Mesothelial cell of epicardium (in vitro differentiated cells): Measurements from ENCODE around the gene PDE8A. TPM values are rescaled to one million over a fixed set of nuclear protein-coding genes. Genes with fewer than 3 reads are reported as not detected.
A peak's percentile ranks its signal among the peaks of the same experiment; 100 is the strongest.
"Not testable (repeated sequence)": the region's sequence is repeated elsewhere in the genome, so short reads cannot be mapped to it uniquely, and the experiment has no call there.

Experiments
- DNase-seq, 2 experiments: peaks; one replicate each; pipeline ENCODE4 v3.0.0; 2021; ENCODE audit warnings: low spot score in 2 of 2; ENCODE audit not compliant: unreplicated experiment in 2 of 2
- H3K27ac Mint-ChIP-seq: 2 replicates; pipeline ENCODE4 v1.8.0; 2021; ENCODE audit warnings: mixed read lengths
- H3K27me3 Mint-ChIP-seq: 2 replicates; pipeline ENCODE4 v1.8.0; 2021; ENCODE audit warnings: low read depth, mixed read lengths
- H3K36me3 Mint-ChIP-seq: 2 replicates; pipeline ENCODE4 v1.8.0; 2021; ENCODE audit warnings: mixed read lengths
- H3K4me1 Mint-ChIP-seq: 2 replicates; pipeline ENCODE4 v1.8.0; 2021; ENCODE audit warnings: mixed read lengths
- H3K4me3 Mint-ChIP-seq: 2 replicates; pipeline ENCODE4 v1.8.0; 2021; ENCODE audit warnings: mild to moderate bottlenecking, moderate library complexity, mixed read lengths
- H3K9me3 Mint-ChIP-seq: 2 replicates; pipeline ENCODE4 v1.8.0; 2021; ENCODE audit warnings: mixed read lengths
- total RNA-seq: library from RNA; stranded (reverse); gene quantifications from 3 replicates; pipeline ENCODE4 v1.2.1, GENCODE V29; 2021
- TF ChIP-seq, protein P1 (sequence below): fragments of 200-600 bp; sonication (generic); IDR thresholded peaks from one replicate; pipeline ENCODE4 v1.5.0; 2021; ENCODE audit warnings: antibody characterized with exemption; ENCODE audit not compliant: unreplicated experiment

Gene PDE8A
- total RNA-seq, 1 donor from 2014 or later: 36.7 TPM

DNA sequence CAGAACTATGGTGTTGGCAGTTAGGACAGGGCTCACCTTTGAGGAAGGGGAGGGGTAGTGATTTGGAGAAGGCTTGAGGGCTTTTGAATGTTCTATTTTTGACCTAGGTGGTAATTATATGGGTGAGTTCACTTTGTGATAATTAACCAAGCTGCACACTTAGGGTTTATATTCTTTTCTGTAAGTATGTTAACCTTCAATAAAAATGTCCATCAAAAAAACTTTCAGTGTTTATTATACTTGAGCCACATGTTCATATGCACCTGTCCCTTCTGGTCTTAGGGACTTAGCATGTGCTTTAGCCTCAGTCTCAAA lies 28.4 kb downstream of the PDE8A start:
- no peaks in the 10 kb centered on the region for H3K27me3 Mint-ChIP-seq
- H3K4me1 Mint-ChIP-seq: peaks cover 29% of the 10 kb centered on the region
- no peak overlapping the region for H3K4me3 Mint-ChIP-seq
- no peak for DNase-seq
- no peaks in the 10 kb centered on the region for H3K36me3 Mint-ChIP-seq
- no peaks in the 10 kb centered on the region for H3K9me3 Mint-ChIP-seq
- TF ChIP-seq, protein P1, sequence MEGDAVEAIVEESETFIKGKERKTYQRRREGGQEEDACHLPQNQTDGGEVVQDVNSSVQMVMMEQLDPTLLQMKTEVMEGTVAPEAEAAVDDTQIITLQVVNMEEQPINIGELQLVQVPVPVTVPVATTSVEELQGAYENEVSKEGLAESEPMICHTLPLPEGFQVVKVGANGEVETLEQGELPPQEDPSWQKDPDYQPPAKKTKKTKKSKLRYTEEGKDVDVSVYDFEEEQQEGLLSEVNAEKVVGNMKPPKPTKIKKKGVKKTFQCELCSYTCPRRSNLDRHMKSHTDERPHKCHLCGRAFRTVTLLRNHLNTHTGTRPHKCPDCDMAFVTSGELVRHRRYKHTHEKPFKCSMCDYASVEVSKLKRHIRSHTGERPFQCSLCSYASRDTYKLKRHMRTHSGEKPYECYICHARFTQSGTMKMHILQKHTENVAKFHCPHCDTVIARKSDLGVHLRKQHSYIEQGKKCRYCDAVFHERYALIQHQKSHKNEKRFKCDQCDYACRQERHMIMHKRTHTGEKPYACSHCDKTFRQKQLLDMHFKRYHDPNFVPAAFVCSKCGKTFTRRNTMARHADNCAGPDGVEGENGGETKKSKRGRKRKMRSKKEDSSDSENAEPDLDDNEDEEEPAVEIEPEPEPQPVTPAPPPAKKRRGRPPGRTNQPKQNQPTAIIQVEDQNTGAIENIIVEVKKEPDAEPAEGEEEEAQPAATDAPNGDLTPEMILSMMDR: no peak
- H3K27ac Mint-ChIP-seq: no peak overlapping the region

DNA sequence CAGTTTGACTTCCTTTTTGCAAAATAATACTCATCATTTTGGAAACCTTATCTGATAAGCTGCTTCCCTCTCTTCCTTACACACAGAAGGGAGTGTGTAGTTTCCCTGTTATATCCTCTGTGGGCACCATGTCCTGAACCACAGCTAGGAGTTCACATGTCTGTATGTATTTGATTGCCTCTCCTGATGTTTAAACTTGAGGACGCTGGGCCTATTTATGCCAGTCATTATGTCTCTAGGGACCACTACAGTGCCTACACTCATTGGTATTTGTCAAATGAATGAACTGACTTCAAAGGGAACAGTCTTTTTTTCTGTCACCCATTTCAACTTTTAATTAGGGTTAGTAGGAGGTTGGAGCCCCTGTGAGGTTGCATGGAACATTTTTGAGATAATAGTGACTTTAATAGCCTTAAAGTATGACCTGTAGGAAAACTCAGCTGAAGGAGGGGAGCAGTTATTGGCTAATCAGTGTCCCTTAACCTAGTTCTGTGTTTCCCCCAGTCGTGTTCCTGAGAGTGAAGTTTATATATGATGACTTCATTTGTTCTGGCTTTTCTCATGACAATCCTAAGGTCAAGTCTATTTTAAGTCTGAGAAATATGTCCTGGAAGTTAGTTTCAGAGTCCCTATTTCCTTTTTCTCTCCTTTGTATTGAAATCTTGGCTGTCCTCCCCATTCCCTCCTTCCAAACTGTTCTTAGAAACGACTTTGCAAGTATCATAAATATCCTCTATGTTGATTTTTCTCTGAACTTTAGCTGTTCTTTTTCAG lies 28.9 kb downstream of the PDE8A start:
- Mint-ChIP-seq H3K36me3 (no peaks in the 10 kb centered on the region), H3K4me3 (no peak overlapping the region), H3K27me3 (no peaks in the 10 kb centered on the region), H3K9me3 (no peaks in the 10 kb centered on the region), H3K4me1 (peaks cover 29% of the 10 kb centered on the region), H3K27ac (peak overlapping the region; percentile 40)
- DNase-seq: no peak
- TF ChIP-seq, protein P1: peak; percentile 43

DNA sequence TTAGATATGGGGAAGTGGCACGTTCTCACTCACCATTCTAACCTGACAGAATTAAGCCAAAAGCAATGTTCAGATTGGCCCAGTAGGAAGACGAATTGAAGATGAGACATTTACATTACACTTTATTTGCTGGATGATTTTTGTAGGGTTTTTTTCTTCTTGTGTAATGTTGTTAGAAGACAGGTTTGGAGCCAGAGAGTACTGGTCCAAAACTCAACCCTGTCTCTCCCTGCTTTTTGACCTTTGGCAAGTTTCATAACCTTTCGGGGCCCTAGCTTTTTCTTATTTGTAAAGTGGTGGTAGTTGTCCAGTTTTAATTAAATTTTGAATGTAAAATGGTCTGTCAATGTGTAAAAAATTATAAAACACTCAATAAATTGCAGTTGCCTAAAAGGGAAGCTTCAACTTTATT lies 29.5 kb downstream of the PDE8A start:
- no peaks in the 10 kb centered on the region for H3K36me3 Mint-ChIP-seq
- H3K27ac Mint-ChIP-seq: peak overlapping the region; percentile 32
- peaks cover 30% of the 10 kb centered on the region for H3K4me1 Mint-ChIP-seq
- H3K27me3 Mint-ChIP-seq: no peaks in the 10 kb centered on the region
- H3K9me3 Mint-ChIP-seq: no peaks in the 10 kb centered on the region
- DNase-seq: no peak
- TF ChIP-seq, protein P1: no peak
- H3K4me3 Mint-ChIP-seq: no peak overlapping the region

DNA sequence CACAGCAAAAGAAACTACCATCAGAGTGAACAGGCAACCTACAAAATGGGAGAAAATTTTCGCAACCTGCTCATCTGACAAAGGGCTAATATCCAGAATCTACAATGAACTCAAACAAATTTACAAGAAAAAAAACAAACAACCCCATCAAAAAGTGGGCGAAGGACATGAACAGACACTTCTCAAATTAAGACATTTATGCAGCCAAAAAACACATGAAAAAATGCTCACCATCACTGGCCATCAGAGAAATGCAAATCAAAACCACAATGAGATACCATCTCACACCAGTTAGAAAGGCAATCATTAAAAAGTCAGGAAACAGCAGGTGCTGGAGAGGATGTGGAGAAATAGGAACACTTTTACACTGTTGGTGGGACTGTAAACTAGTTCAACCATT lies 30.1 kb downstream of the PDE8A start:
- not testable (repeated sequence) for H3K4me3 Mint-ChIP-seq, H3K27ac Mint-ChIP-seq, H3K36me3 Mint-ChIP-seq, H3K9me3 Mint-ChIP-seq, DNase-seq, H3K27me3 Mint-ChIP-seq
- H3K4me1 Mint-ChIP-seq: peaks cover 33% of the 10 kb centered on the region

DNA sequence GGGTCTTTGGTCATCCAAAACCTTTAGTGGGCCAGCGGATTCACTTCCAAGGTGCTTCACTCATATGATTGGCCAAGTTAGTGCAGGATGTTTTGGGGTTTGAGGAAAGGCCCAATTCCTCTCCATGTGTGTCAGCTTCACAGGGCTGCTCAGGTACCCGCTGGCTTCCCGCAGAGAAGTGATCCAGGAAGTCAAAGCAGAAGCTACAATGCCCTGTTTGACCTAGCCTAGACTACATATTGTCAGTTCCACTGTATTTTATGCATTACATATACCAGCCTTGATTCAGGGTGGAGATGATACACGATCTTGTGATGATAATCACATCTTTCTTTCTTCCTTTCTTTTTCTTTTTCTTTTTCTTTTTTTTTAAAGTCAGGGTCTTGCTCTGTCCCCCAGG lies 32.1 kb downstream of the PDE8A start:
- no peaks in the 10 kb centered on the region for H3K27me3 Mint-ChIP-seq
- H3K9me3 Mint-ChIP-seq: no peaks in the 10 kb centered on the region
- peaks cover 16% of the 10 kb centered on the region for H3K4me1 Mint-ChIP-seq
- no peaks in the 10 kb centered on the region for H3K36me3 Mint-ChIP-seq
- no peak overlapping the region for H3K4me3 Mint-ChIP-seq
- TF ChIP-seq, protein P1: no peak
- H3K27ac Mint-ChIP-seq: no peak overlapping the region
- no peak for DNase-seq

DNA sequence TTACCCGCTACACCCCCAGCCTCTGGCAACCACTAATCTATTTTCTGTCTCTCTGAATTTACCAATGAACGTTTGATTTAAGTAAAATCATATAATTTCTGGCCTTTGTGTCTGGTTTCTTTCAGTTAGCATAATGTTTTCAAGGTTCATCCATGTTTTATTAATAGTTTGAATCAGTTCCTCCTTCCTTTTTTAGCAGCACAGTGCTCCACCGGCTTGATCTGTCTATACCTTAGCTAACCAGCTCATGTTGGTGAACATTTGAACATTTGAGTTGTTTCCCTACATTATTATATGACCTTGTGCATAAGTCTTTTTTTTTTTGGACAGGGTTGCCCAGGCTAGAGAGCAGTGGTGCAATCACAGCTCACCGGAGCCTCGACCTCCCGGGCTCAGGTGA lies 33.3 kb downstream of the PDE8A start:
- H3K9me3 Mint-ChIP-seq: no peaks in the 10 kb centered on the region
- no peaks in the 10 kb centered on the region for H3K27me3 Mint-ChIP-seq

More for the DNA sequence above, 33.3 kb downstream of the PDE8A start:
- TF ChIP-seq, protein P1: no peak
- H3K27ac Mint-ChIP-seq: no peak overlapping the region
- H3K4me1 Mint-ChIP-seq: peaks cover 15% of the 10 kb centered on the region
- H3K4me3 Mint-ChIP-seq: no peak overlapping the region
- H3K36me3 Mint-ChIP-seq: no peaks in the 10 kb centered on the region
- no peak for DNase-seq
